ENCODE data around the gene SUV39H1.

- TF ChIP-seq AFF4 (CRISPR knock-in tag; IDR thresholded peaks at IDR 0.05; ENCODE audit: borderline replicate concordance) (no peak), ZNF317 (CRISPR knock-in tag; IDR thresholded peaks at IDR 0.05; ENCODE audit: borderline replicate concordance, low read depth) (no peak), ATF2 (CRISPR knock-in tag; IDR thresholded peaks at IDR 0.05; ENCODE audit: borderline replicate concordance, low read depth) (no peak), CTCF (IDR thresholded peaks at IDR 0.05) (no peak)
Observed at GRCh38 chrX:48705871-48706270, 9.3 kb downstream of the SUV39H1 start.

All from WTC11 (cell line).